Parathyroid adenoma (tissue), 2 donors: ENCODE data around the gene TAOK3.

Experiments
- H2AFZ ChIP-seq: fragments of 300-600 bp; sonication (generic); one replicate; pipeline ENCODE4 v1.7.0; 2017; ENCODE audit warnings: antibody characterized with exemption, mild to moderate bottlenecking
- H3K27ac ChIP-seq: fragments of 300-600 bp; sonication (generic); one replicate; pipeline ENCODE4 v1.7.0; 2017
- H3K27me3 ChIP-seq: fragments of 300-600 bp; sonication (generic); one replicate; pipeline ENCODE4 v1.7.0; 2017; ENCODE audit warnings: low read length; ENCODE audit not compliant: control insufficient read depth, insufficient read depth
- H3K36me3 ChIP-seq: fragments of 300-600 bp; sonication (generic); one replicate; pipeline ENCODE4 v1.7.0; 2017; ENCODE audit warnings: low read length; ENCODE audit not compliant: control insufficient read depth, insufficient read depth
- H3K4me1 ChIP-seq: fragments of 300-600 bp; sonication (generic); one replicate; pipeline ENCODE4 v1.7.0; 2017; ENCODE audit warnings: control low read depth
- H3K4me2 ChIP-seq: fragments of 300-600 bp; sonication (generic); one replicate; pipeline ENCODE4 v1.7.0; 2017; ENCODE audit warnings: low read length
- H3K4me3 ChIP-seq: fragments of 300-600 bp; sonication (generic); one replicate; pipeline ENCODE4 v1.7.0; 2017; ENCODE audit warnings: low read depth, low read length
- H3K79me2 ChIP-seq: fragments of 300-600 bp; sonication (generic); one replicate; pipeline ENCODE4 v1.7.0; 2017; ENCODE audit warnings: control low read depth
- H3K9ac ChIP-seq: fragments of 300-600 bp; sonication (generic); one replicate; pipeline ENCODE4 v1.7.0; 2017; ENCODE audit warnings: mild to moderate bottlenecking
- H3K9me3 ChIP-seq: fragments of 300-600 bp; sonication (generic); one replicate; pipeline ENCODE4 v1.7.0; 2017; ENCODE audit warnings: low read length; ENCODE audit not compliant: control insufficient read depth
- CTCF ChIP-seq: fragments of 300-600 bp; sonication (generic); IDR thresholded peaks from one replicate; pipeline ENCODE4 v1.7.0; 2017; ENCODE audit warnings: antibody characterized with exemption, mild to moderate bottlenecking
- donor health status: primary hyperparathyroidism.

The TAOK3 gene

GRCh38 chr12:118124333-118124874 lies 248.3 kb downstream of the TAOK3 start:
- no peaks in the 10 kb centered on the region for H3K36me3 ChIP-seq
- peaks cover 4% of the 10 kb centered on the region for H3K4me1 ChIP-seq
- no peak overlapping the region for H2AFZ ChIP-seq
- no peak for TF ChIP-seq CTCF
- H3K79me2 ChIP-seq, result peaks cover 3% of the 10 kb centered on the region
- H3K9me3 ChIP-seq, result no peaks in the 10 kb centered on the region
- no peak overlapping the region for H3K9ac ChIP-seq
- no peak overlapping the region for H3K4me3 ChIP-seq
- no peak overlapping the region for H3K4me2 ChIP-seq
- no peak overlapping the region for H3K27ac ChIP-seq
- no peaks in the 10 kb centered on the region for H3K27me3 ChIP-seq

- Histone ChIP-seq H3K27me3 (no peaks in the 10 kb centered on the region), H3K79me2 (no peaks in the 10 kb centered on the region), H3K36me3 (no peaks in the 10 kb centered on the region), H3K4me2 (no peak overlapping the region), H3K9ac (no peak overlapping the region), H3K9me3 (no peaks in the 10 kb centered on the region), H3K4me1 (peaks cover 4% of the 10 kb centered on the region), H3K4me3 (no peak overlapping the region), H2AFZ (no peak overlapping the region), H3K27ac (no peak overlapping the region)
- TF ChIP-seq CTCF, result no peak
Measured at GRCh38 chr12:118122264-118122663, 250.4 kb downstream of the TAOK3 start.

- peak overlapping the region; percentile 67 for H3K4me2 ChIP-seq
Measured at GRCh38 chr12:118120579-118121363, 251.9 kb downstream of the TAOK3 start.

GRCh38 chr12:118119449-118119879 lies 253.2 kb downstream of the TAOK3 start:
- H3K9ac ChIP-seq, result no peak overlapping the region
- no peaks in the 10 kb centered on the region for H3K36me3 ChIP-seq
- no peaks in the 10 kb centered on the region for H3K27me3 ChIP-seq
- H3K4me1 ChIP-seq, result peaks cover 4% of the 10 kb centered on the region
- H3K79me2 ChIP-seq, result no peaks in the 10 kb centered on the region
- H3K4me2 ChIP-seq, result no peak overlapping the region
- no peak overlapping the region for H2AFZ ChIP-seq
- no peak for TF ChIP-seq CTCF
- no peak overlapping the region for H3K4me3 ChIP-seq
- H3K9me3 ChIP-seq, result no peaks in the 10 kb centered on the region
- H3K27ac ChIP-seq, result no peak overlapping the region

More at GRCh38 chr12:118120579-118121363, 251.9 kb downstream of the TAOK3 start:
- peak; percentile 34 for TF ChIP-seq CTCF
- no peaks in the 10 kb centered on the region for H3K27me3 ChIP-seq
- H3K79me2 ChIP-seq, result no peaks in the 10 kb centered on the region
- H3K4me3 ChIP-seq, result peak overlapping the region; percentile 7
- H3K36me3 ChIP-seq, result no peaks in the 10 kb centered on the region
- H3K27ac ChIP-seq, result peak overlapping the region; percentile 68
- H3K4me1 ChIP-seq, result peaks cover 4% of the 10 kb centered on the region
- H3K9ac ChIP-seq, result no peak overlapping the region
- peak overlapping the region; percentile 68 for H2AFZ ChIP-seq
- no peaks in the 10 kb centered on the region for H3K9me3 ChIP-seq

GRCh38 chr12:118109088-118109487 lies 263.6 kb downstream of the TAOK3 start:
- no peak overlapping the region for H3K9ac ChIP-seq
- no peaks in the 10 kb centered on the region for H3K9me3 ChIP-seq
- H3K27ac ChIP-seq, result no peak overlapping the region
- H3K4me3 ChIP-seq, result no peak overlapping the region
- no peak overlapping the region for H2AFZ ChIP-seq
- no peak overlapping the region for H3K4me2 ChIP-seq
- H3K79me2 ChIP-seq, result no peaks in the 10 kb centered on the region
- H3K27me3 ChIP-seq, result no peaks in the 10 kb centered on the region
- no peak for TF ChIP-seq CTCF
- no peaks in the 10 kb centered on the region for H3K36me3 ChIP-seq
- no peaks in the 10 kb centered on the region for H3K4me1 ChIP-seq
